IMR-90 (cell line): Measurements from ENCODE around the gene COL4A1. TPM values are rescaled to one million over a fixed set of nuclear protein-coding genes. Genes with fewer than 3 reads are reported as not detected.

Experiments
- ATAC-seq: fragments of 200-7000 bp; cut with Tn5 transposase; 2 replicates; pipeline ENCODE4 v1.9.1; 2020; ENCODE audit warnings: low read depth, mild to moderate bottlenecking, moderate library complexity
- BruUV-seq: library from RNA; stranded (reverse); fragments of 400-500 nt; replicated peaks from 2 replicates; lab custom pipeline; 2021; lab: Mats Ljungman, UMichigan
- CTCF ChIA-PET: fragments of 300-600 bp; formaldehyde crosslinking; extraction: SDS; loops from one replicate; lab custom pipeline; 2021; ENCODE audit warnings: antibody characterized with exemption; lab: Yijun Ruan, JAX
- POLR2A ChIA-PET: fragments of 300-600 bp; sonication (Branson Sonifier 250); formaldehyde crosslinking; loops from one replicate; lab custom pipeline; 2022; ENCODE audit warnings: antibody characterized with exemption; ENCODE audit not compliant: unreplicated experiment; lab: Charles Lee
- DNase-seq: peaks from one replicate; pipeline ENCODE4 v3.0.0; 2013
- H2AFZ ChIP-seq: replicated peaks from 2 replicates; pipeline ENCODE3; 2013; ENCODE audit warnings: low read length, mild to moderate bottlenecking; ENCODE audit not compliant: poor library complexity
- H2AK5ac ChIP-seq: 2 replicates; pipeline ENCODE4 v1.6.1; 2013; ENCODE audit warnings: low read depth, low read length, inconsistent platforms
- H2AK9ac ChIP-seq: replicated peaks from 2 replicates; pipeline ENCODE3; 2013; ENCODE audit warnings: mild to moderate bottlenecking, low read depth, low read length, moderate library complexity; ENCODE audit not compliant: poor library complexity
- H2BK120ac ChIP-seq: 2 replicates; pipeline ENCODE4 v1.6.1; 2013; ENCODE audit warnings: low read depth, low read length, inconsistent platforms
- H2BK15ac ChIP-seq: 3 replicates; pipeline ENCODE4 v1.6.1; 2013; ENCODE audit warnings: low read depth, low read length, inconsistent platforms
- H2BK20ac ChIP-seq: 2 replicates; pipeline ENCODE4 v1.6.1; 2013; ENCODE audit warnings: low read depth, mild to moderate bottlenecking, inconsistent platforms, low read length, moderate library complexity
- H2BK5ac ChIP-seq: 2 replicates; pipeline ENCODE4 v1.6.1; 2013; ENCODE audit warnings: mild to moderate bottlenecking, low read depth, low read length, inconsistent platforms; ENCODE audit not compliant: poor library complexity, severe bottlenecking
- H3K14ac ChIP-seq: replicated peaks from 2 replicates; pipeline ENCODE4 v1.6.1; 2013; ENCODE audit warnings: low read depth, low read length, inconsistent platforms
- H3K18ac ChIP-seq: 2 replicates; pipeline ENCODE4 v1.6.1; 2013; ENCODE audit warnings: low read depth, low read length, control low read depth
- H3K23ac ChIP-seq: 2 replicates; pipeline ENCODE4 v1.6.1; 2013; ENCODE audit warnings: low read depth, low read length, inconsistent platforms
- H3K27ac ChIP-seq: 2 replicates; pipeline ENCODE4 v1.5.1; 2013; ENCODE audit warnings: mild to moderate bottlenecking, control low read depth, low read length; ENCODE audit not compliant: insufficient read depth
- H3K27me3 ChIP-seq: 2 replicates; pipeline ENCODE4 v1.6.1; 2013; ENCODE audit warnings: low read length; ENCODE audit not compliant: control insufficient read depth, insufficient read depth
- H3K36me3 ChIP-seq: 2 replicates; pipeline ENCODE4 v1.6.1; 2013; ENCODE audit warnings: low read length, mixed read lengths; ENCODE audit not compliant: control insufficient read depth, insufficient read depth
- H3K4ac ChIP-seq: 2 replicates; pipeline ENCODE4 v1.6.1; 2013; ENCODE audit warnings: low read depth, low read length, inconsistent platforms
- H3K4me1 ChIP-seq: 2 replicates; pipeline ENCODE4 v1.6.1; 2013; ENCODE audit warnings: low read length, mixed read lengths; ENCODE audit not compliant: control insufficient read depth, insufficient read depth
- H3K4me2 ChIP-seq: 2 replicates; pipeline ENCODE4 v1.6.1; 2013; ENCODE audit warnings: low read depth, mild to moderate bottlenecking, control low read depth, low read length, moderate library complexity
- H3K4me3 ChIP-seq: 2 replicates; pipeline ENCODE4 v1.5.1; 2013; ENCODE audit warnings: low read depth, mild to moderate bottlenecking, control low read depth, low read length, moderate library complexity; ENCODE audit not compliant: insufficient read depth
- H3K56ac ChIP-seq: 2 replicates; pipeline ENCODE4 v1.6.1; 2013; ENCODE audit warnings: low read length, inconsistent platforms; ENCODE audit not compliant: insufficient read depth; ENCODE audit errors: extremely low read depth
- H3K79me1 ChIP-seq, 2 experiments: 2 replicates each; pipeline ENCODE4 v1.6.1; 2013; ENCODE audit warnings: low read length in 2 of 2, inconsistent platforms in 1 of 2, low read depth in 1 of 2
- H3K9ac ChIP-seq: 2 replicates; pipeline ENCODE4 v1.6.1; 2013; ENCODE audit warnings: low read depth, low read length, control low read depth
- H3K9me1 ChIP-seq: 2 replicates; pipeline ENCODE4 v1.6.1; 2013; ENCODE audit warnings: low read length, inconsistent platforms; ENCODE audit not compliant: insufficient read depth
- H3K9me3 ChIP-seq: 2 replicates; pipeline ENCODE4 v1.6.1; 2013; ENCODE audit warnings: low read length; ENCODE audit not compliant: control insufficient read depth, insufficient read depth
- H4K20me1 ChIP-seq: 2 replicates; pipeline ENCODE4 v1.6.1; 2013; ENCODE audit warnings: low read length, inconsistent platforms; ENCODE audit not compliant: insufficient read depth
- H4K5ac ChIP-seq: 2 replicates; pipeline ENCODE4 v1.6.1; 2013; ENCODE audit warnings: mild to moderate bottlenecking, low read depth, low read length, control low read depth
- H4K8ac ChIP-seq, 2 experiments: 2 replicates each; pipeline ENCODE4 v1.6.1; 2013; ENCODE audit warnings: low read depth in 2 of 2, low read length in 2 of 2, control low read depth in 1 of 2, inconsistent platforms in 1 of 2
- H4K91ac ChIP-seq: 2 replicates; pipeline ENCODE4 v1.6.1; 2013; ENCODE audit warnings: low read depth, low read length, inconsistent platforms; ENCODE audit not compliant: insufficient read depth
- BHLHE40 ChIP-seq: fragments of 150-350 bp; IDR thresholded peaks from 2 replicates; pipeline ENCODE4 v1.6.1; 2016; ENCODE audit warnings: mild to moderate bottlenecking, low read depth, low read length
- CEBPB ChIP-seq: IDR thresholded peaks from 2 replicates; pipeline ENCODE4 v1.6.1; 2012; ENCODE audit warnings: low read depth, low read length, improper control_type of control experiment
- CHD1 ChIP-seq: IDR thresholded peaks from 2 replicates; pipeline ENCODE4 v1.6.1; 2012; ENCODE audit warnings: low read depth, low read length, improper control_type of control experiment
- MAZ ChIP-seq: IDR thresholded peaks from 2 replicates; pipeline ENCODE4 v1.6.1; 2012; ENCODE audit warnings: low read depth, mild to moderate bottlenecking, low read length, improper control_type of control experiment, moderate library complexity, borderline replicate concordance
- MXI1 ChIP-seq: IDR thresholded peaks from 2 replicates; pipeline ENCODE4 v1.6.1; 2012; ENCODE audit warnings: low read depth, mild to moderate bottlenecking, low read length, moderate library complexity, borderline replicate concordance
- NFE2L2 ChIP-seq: fragments of 150-350 bp; IDR thresholded peaks from 2 replicates; pipeline ENCODE4 v1.6.1; 2016; ENCODE audit warnings: low read depth, mild to moderate bottlenecking, low read length
- POLR2A ChIP-seq: IDR thresholded peaks from 2 replicates; pipeline ENCODE4 v1.6.1; 2012; ENCODE audit warnings: mild to moderate bottlenecking, low read depth, low read length
- RAD21 ChIP-seq: IDR thresholded peaks from 2 replicates; pipeline ENCODE4 v1.6.1; 2012; ENCODE audit warnings: low read length, improper control_type of control experiment
- RCOR1 ChIP-seq: IDR thresholded peaks from 2 replicates; pipeline ENCODE4 v1.6.1; 2012; ENCODE audit warnings: mild to moderate bottlenecking, low read length, improper control_type of control experiment; ENCODE audit not compliant: insufficient replicate concordance
- RFX5 ChIP-seq: IDR thresholded peaks from 2 replicates; pipeline ENCODE4 v1.8.0; 2012; ENCODE audit warnings: low read depth, mild to moderate bottlenecking, low read length, moderate library complexity
- SMC3 ChIP-seq: fragments of 150-350 bp; IDR thresholded peaks from 2 replicates; pipeline ENCODE4 v1.6.1; 2016; ENCODE audit warnings: low read depth, mild to moderate bottlenecking, antibody characterized with exemption, low read length, moderate library complexity
- WGBS, 2 experiments: methylation state at CpG; one replicate each; pipeline versions ENCODE4 v1.1.5 to v1.1.7; 2013; ENCODE audit warnings: missing lambda C conversion rate in 2 of 2; ENCODE audit not compliant: insufficient read length in 1 of 2; ENCODE audit errors: extremely low coverage in 2 of 2; 5-methylcytosine and 5-hydroxymethylcytosine counted together
- dilution Hi-C: fragments of 300-500 bp; cut with HindIII; formaldehyde crosslinking; loops from one replicate; pipeline ENCODE4 v1.14.3; 2018; ENCODE audit warnings: low sequenced_read_pairs; ENCODE audit not compliant: unreplicated experiment
- in situ Hi-C: fragments of 300-500 bp; cut with MboI; formaldehyde crosslinking; loops from 3 replicates; pipeline ENCODE4 v1.14.3; 2019; ENCODE audit warnings: low sequenced_read_pairs, inconsistent platforms, mixed read lengths
- intact Hi-C: fragments of 100-400 bp; cut with micrococcal nuclease; formaldehyde crosslinking; loops from 2 replicates; pipeline ENCODE4 v1.10.0; 2022
- polyA plus RNA-seq, 3 experiments: library from polyadenylated mRNA; depleted of rRNA; stranded (reverse); fragments of >200 nt; gene quantifications; 2 replicates each; pipeline ENCODE4 v1.2.3, GENCODE V29; 2012; ENCODE audit warnings: low replicate concordance in 1 of 3
- total RNA-seq: library from RNA; depleted of rRNA; stranded (reverse); fragments of >200 nt; gene quantifications from 2 replicates; pipeline ENCODE4 v1.2.3, GENCODE V29; 2012
- TF ChIP-seq, protein P1 (sequence below): fragments of 150-350 bp; IDR thresholded peaks from 2 replicates; pipeline ENCODE4 v1.6.1; 2017; ENCODE audit warnings: mild to moderate bottlenecking, antibody characterized with exemption, low read length, low read depth
- TF ChIP-seq, protein P2 (sequence below): fragments of 150-350 bp; IDR thresholded peaks from 2 replicates; pipeline ENCODE4 v1.6.1; 2016; ENCODE audit warnings: low read depth, mild to moderate bottlenecking, low read length, moderate library complexity, borderline replicate concordance
- TF ChIP-seq, protein P3 (sequence below): conservative IDR thresholded peaks from 2 replicates; pipeline ENCODE4 v1.5.1; 2012; ENCODE audit warnings: mild to moderate bottlenecking, low read depth, low read length, improper control_type of control experiment

COL4A1 gene
- total and polyA plus RNA-seq, 2 of the 4 experiments (the other 2 are of a cell fraction): 230 to 337 TPM

DNA sequence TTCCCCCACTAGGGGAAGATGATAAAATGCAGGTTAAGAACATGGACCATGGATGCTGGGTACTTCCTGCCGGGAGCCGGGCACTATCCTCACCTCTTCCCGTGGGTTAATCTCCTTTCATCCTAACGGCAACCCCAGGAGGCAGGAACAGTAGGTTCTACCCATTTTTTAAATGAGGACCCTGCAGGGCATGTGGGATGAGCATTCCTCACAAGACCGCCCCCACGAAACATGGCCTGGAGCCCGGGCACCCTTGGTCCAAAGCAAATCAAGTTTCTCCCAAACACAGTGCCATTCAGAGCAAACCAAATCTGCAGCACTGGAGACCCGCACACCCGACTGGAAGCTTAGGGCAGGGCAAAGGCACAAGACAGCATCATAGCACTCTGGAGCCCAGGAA, 35.5 kb upstream of the COL4A1 start:
- Histone ChIP-seq H2BK15ac (peak overlapping the region; percentile 19; the same call in 1 of the 3 replicates), H3K4me3 (no peak overlapping the region), H3K27ac (peak overlapping the region; percentile 19; the same call in 1 of the 2 replicates), H3K14ac (peak overlapping the region; percentile 27; the same call in 1 of the 2 replicates), H2BK120ac (peak overlapping the region; percentile 39; the same call in 1 of the 2 replicates), H3K23ac (no peak overlapping the region; the same call in 1 of the 2 replicates), H3K56ac (no peak overlapping the region), H2AK9ac (no peak overlapping the region), H2AK5ac (peak overlapping the region; percentile 51), H3K27me3 (no peaks in the 10 kb centered on the region), H3K4me1 (peaks cover 49% of the 10 kb centered on the region), H3K9me3 (no peaks in the 10 kb centered on the region), H4K8ac (peak overlapping the region; percentile 48 to 96; a peak in 2 of 4 replicates), H4K20me1 (peaks cover 47% of the 10 kb centered on the region), H3K36me3 (peaks cover 17% of the 10 kb centered on the region), H3K9me1 (peaks cover 60% of the 10 kb centered on the region), H3K18ac (no peak overlapping the region), H3K79me1 (peaks cover 54 to 96% of the 10 kb centered on the region in 2 experiments), H3K9ac (no peak overlapping the region), H2AFZ (no peak overlapping the region), H2BK20ac (peak overlapping the region; percentile 8; the same call in 1 of the 2 replicates), H2BK5ac (peak overlapping the region; percentile 52), H3K4ac (peak overlapping the region; percentile 65; the same call in 1 of the 2 replicates), H4K91ac (peak overlapping the region; percentile 51; the same call in 1 of the 2 replicates), H4K5ac (peak overlapping the region; percentile 22; the same call in 1 of the 2 replicates), H3K4me2 (no peak overlapping the region)
- ChIA-PET POLR2A (no interaction called here), CTCF (no interaction called here)
- BruUV-seq: no TSS peak
- ATAC-seq: no peak
- no peak for TF ChIP-seq CHD1
- TF ChIP-seq RCOR1: no peak
- no peak for TF ChIP-seq POLR2A
- TF ChIP-seq, protein P1, sequence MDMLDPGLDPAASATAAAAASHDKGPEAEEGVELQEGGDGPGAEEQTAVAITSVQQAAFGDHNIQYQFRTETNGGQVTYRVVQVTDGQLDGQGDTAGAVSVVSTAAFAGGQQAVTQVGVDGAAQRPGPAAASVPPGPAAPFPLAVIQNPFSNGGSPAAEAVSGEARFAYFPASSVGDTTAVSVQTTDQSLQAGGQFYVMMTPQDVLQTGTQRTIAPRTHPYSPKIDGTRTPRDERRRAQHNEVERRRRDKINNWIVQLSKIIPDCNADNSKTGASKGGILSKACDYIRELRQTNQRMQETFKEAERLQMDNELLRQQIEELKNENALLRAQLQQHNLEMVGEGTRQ: no peak
- no peak for TF ChIP-seq BHLHE40
- no peak for TF ChIP-seq SMC3
- TF ChIP-seq, protein P2, sequence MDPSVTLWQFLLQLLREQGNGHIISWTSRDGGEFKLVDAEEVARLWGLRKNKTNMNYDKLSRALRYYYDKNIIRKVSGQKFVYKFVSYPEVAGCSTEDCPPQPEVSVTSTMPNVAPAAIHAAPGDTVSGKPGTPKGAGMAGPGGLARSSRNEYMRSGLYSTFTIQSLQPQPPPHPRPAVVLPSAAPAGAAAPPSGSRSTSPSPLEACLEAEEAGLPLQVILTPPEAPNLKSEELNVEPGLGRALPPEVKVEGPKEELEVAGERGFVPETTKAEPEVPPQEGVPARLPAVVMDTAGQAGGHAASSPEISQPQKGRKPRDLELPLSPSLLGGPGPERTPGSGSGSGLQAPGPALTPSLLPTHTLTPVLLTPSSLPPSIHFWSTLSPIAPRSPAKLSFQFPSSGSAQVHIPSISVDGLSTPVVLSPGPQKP: no peak
- TF ChIP-seq CEBPB: no peak
- no peak for TF ChIP-seq MAZ
- TF ChIP-seq NFE2L2: no peak
- TF ChIP-seq RAD21: no peak
- TF ChIP-seq, protein P3, sequence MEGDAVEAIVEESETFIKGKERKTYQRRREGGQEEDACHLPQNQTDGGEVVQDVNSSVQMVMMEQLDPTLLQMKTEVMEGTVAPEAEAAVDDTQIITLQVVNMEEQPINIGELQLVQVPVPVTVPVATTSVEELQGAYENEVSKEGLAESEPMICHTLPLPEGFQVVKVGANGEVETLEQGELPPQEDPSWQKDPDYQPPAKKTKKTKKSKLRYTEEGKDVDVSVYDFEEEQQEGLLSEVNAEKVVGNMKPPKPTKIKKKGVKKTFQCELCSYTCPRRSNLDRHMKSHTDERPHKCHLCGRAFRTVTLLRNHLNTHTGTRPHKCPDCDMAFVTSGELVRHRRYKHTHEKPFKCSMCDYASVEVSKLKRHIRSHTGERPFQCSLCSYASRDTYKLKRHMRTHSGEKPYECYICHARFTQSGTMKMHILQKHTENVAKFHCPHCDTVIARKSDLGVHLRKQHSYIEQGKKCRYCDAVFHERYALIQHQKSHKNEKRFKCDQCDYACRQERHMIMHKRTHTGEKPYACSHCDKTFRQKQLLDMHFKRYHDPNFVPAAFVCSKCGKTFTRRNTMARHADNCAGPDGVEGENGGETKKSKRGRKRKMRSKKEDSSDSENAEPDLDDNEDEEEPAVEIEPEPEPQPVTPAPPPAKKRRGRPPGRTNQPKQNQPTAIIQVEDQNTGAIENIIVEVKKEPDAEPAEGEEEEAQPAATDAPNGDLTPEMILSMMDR: no peak
- no peak for TF ChIP-seq MXI1
- no peak for TF ChIP-seq RFX5
- no peak for DNase-seq
- no CpG with 5 or more reads among the region's 9 CpGs for WGBS, 2 experiments
- dilution Hi-C loops (no loop called here), intact Hi-C loops (loop anchor here (5.0 kb wide), 1 partner anchor 70 kb away; no protein-coding TSS in a partner anchor), in situ Hi-C loops (no loop called here)
